GM19467 (cell line): ENCODE data around the gene NISCH.

Experiments
- ATAC-seq: cut with Tn5 transposase; IDR thresholded peaks from one replicate; pipeline ENCODE4 v1.9.1; 2021; ENCODE audit warnings: mild to moderate bottlenecking, moderate library complexity; ENCODE audit not compliant: unreplicated experiment

The NISCH gene

DNA sequence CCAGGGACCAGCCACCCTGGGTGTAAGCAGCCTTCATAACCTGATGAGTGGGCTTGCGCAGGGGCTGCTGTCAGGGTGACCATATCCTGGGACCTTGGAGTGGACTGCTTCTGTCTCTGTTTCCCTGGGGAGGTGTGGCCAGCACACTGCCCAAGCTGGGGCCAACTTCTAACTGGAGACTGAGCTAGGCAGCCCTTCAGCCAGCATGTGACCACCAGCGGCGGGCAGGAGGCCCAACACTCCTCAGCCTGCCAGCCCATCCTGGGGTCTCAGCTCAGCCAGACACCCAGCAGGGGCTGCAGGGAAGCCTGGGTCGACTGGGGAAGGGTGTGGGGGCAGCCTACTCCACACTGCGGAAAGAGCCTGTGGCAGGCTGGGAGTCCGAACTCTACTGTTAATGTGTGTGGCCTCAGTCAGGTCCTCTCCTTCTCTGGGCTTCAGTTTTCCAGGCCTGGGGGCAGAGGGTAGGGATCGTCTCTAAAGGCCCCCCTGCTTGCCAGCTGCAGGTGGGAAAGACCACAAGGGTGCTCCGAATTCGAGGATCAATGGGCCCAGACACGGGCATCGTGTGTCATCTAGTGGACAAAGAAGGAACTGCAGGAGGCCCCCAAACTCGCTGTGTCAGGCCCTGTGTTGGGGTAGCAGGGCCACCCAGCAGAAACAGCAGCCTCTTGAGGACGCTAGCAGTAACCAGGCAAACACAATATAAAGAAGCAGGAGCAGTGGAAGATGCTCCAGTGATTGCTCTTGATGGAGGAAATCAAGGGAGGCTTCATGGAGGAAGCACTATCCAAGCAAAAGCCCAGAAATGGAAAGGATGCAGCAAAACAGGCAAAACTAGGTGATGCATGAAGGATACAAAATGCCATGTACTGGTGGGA is 8.5 kb upstream of the NISCH start:
- ATAC-seq = no peak

DNA sequence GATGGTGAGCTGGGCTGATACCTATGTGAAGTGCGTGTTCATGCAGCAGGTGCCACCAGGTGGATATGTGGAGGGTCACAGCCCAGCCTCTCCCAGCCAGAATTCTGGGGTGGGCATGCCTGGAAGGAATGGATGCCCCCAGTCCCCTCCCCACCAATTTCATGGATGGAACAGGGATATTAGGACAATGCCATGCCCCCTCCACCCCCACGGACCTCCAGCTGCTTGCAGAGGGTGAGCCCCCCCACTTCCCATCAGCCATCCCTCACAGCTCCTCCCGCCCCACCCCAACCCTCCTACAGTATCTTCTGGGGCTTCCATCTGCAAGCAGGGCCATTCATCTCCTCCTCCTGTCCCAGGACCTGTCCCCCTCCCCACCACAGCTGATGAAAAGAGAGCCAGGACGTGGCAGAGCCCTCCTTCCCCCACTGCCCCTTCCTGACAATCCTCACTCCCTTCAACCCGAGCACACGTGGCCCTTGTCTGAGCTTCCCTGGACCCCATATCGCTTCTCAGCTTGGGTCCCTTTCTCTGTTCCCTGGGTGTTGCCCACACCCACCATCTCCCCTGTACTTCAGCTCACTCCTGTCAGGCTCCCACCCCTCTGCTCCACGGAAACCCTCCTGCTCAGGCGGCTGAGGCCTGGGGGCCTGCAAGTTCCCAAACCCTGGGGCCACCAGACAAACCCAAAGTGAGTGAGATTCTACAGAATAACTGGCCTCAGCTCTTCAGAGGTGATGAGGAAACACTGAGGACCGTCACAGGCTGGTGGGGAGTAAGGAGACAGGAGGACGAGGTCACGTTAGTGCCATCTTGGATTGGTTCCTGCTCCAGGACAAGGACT is 7.7 kb upstream of the NISCH start:
- ATAC-seq = no peak

DNA sequence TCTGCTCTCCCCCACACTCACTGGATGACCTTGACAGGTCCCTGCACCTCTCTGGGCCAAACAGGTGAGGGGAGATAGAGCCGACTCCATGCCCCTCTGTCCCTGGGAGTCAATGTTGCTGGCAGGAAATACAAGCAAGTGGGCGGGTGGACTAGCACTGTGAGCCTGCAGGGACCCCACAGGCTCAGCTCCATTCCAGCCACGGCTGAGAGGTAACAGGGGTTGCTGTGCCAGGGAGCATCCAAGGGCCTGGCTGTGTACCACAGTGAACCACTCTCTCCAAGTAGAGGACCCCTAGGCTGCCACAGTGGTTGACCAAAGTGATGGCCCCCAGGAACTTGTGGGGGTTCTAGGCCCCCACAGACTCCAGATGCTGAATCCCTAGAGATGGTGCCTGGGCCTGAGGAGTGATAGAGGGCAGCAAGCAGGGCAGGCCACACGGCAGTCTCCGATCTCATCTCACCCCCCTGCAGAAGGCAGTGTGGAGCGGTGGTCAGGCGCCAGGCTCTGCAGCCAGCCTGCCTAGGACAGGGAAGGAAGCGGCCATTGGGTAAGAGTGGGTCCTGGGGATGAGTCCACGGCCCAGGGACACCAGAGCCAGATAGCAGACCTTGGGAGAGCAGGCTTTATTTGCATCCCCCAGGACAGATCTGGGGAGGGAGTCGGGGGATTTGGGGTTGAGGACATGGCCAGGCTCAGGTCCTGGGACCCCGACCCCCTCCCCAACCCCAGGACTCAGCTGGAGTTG is 4.7 kb upstream of the NISCH start:
- ATAC-seq = no peak

GRCh38 chr3:52451237-52452083 is 3.9 kb upstream of the NISCH start:
- no peak for ATAC-seq

- no peak for ATAC-seq
Observed at GRCh38 chr3:52452126-52452525, 3.3 kb upstream of the NISCH start.

DNA sequence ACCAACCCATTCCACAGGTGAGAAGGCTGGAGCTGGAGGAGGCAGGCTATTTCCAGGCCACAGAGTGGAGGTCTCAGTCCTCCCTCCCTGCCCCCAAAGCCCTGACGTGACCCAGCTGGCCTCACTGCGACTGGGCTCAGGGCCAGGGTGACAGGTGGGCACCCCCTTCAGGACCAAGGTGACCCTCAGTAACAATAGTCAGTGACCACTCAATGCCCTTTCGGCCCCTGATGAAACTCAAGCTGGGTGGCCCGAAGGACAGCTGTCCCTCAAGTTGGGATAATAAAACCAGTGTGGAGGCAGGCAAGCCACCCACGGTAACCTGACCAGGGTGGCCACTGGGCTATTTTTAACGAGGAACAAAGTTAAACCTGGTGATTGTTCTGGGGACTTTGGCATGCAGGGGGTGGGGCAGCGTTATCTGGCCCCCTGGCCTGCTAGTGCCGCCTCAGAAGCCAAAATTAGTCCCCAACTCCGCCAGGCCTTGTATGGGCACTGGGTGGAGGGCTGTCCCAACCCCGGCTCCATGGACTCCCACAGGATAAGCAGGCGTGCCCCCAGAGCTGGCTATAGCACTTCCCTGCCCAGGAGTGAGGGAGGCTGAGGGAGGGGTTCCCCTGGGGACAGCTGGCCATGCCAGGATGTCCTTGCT is 2.7 kb upstream of the NISCH start:
- no peak for ATAC-seq

DNA sequence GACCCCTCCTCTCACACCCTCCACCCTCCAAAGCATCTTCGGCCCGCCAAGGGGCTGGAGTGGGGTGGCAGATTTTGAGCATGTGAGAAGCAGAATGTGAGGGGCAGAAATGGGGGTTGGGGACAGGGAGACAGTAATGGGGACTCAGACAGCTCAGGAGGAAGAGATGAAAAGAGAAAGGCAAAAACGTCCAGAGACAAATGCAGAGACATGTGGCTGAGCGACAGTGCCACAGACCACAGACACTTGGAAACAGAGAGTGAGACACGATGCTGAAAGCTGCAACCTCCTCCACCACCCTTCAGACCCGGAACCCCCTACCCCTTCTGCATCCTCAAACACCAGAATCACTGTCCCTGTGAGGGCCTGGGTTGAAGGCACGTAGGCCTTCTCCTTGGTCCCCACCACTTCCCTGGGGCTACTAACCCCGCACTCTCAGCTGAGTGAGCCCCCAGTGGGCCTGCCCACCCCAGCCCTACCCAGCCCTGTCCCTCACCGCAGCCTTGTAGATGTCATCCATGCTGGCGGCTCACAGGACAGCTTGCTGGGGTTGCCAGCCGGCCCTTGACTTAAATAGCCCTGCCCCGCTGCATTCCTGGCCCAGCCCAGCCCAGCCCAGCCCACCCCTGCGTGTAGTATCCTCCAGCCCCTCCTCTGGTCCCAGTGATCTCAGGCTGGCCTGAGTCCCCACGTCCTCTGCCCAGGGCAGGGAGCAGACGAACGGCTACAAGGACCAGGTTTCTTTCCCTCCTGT is 1.7 kb upstream of the NISCH start, which contains the start of gene TNNC1:
TNNC1 (minus strand) TSS at position 546 of the 754 bp plus-strand sequence; CDS start at position 520, 26 bp downstream.
- no peak for ATAC-seq

DNA sequence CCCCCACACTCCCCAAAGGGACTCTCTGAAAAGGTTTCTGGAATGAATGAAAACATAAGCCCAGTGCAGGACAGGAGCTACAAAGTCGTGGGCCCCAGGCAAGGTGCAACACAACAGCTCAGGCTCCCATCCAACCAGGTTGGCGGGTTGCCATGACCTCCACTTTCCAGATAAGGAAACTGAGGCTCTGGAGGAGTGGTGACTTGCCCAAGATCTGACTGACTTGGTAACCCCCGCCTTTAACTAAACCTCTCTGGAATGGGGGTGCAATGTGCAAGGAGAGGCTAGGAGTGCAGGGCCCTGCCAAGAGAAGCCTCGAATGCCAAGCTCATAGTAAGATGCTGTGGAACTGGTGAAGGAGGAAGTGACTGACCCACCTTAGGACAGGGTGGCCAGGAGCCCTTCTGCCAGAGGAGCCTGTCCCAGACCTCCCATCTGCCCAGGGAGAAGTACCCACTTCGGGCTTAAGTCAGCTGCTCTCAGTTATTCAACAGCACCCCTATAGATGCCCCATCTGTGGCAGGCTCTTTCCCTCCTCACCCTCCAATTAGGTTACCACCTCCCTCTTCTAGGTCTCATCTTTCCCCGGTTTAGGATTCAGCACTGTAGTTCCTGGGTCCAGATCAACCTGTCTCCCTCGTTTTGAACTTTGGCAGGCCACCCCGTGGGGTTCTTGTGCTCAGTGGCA is 1.0 kb upstream of the NISCH start:
- ATAC-seq = no peak

DNA sequence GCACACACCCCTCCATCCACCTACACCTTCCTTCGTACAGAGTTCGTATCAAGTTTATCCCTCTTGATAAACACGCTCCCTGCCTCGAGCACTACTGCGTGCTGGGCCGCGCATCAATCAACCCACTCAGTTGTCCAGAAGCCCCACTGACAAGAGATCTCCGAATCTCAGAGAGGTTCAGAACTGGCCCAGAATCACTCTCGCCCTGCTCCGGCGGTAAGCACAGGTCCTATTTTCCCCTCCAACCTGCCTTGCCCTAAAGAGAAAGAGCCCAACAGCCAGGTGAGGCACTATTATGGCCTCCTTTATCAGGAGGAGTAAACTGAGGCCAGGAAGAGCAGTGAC is 494 bp upstream of the NISCH start:
- peak; percentile 5 for ATAC-seq

DNA sequence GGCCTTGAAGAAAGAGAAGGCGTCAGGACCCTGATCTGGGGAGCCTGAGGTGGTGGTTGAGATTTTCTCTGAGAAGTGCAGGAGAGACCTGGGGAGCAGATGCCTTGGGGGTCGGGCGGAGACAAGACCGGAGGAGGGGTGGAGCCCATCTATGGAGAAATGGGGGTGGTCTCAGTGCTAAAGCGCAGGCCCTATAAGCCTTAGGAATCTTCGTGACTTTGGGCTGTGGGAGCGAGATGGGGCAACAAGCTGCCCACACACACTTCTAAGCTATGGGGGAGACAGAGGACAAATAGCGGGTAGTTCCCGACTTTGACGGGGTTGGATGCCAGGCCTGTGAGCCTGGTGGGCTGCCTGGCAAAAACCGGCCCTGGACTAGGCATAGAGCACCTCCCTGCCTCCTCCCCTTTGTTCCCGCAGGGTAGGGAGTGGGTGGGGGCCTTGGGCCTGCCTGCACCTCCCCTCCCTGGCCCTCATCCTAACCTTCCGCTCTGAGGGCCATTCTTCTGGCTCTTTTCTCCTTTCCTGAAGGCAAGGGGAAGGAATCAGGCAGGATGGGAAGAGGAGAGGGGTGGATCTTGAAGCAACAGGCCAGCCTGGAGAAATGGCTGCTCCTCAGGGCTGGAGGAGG is 880 bp downstream of the NISCH start:
- ATAC-seq = no peak

GRCh38 chr3:52456800-52457183 is 1.4 kb downstream of the NISCH start:
- no peak for ATAC-seq

DNA sequence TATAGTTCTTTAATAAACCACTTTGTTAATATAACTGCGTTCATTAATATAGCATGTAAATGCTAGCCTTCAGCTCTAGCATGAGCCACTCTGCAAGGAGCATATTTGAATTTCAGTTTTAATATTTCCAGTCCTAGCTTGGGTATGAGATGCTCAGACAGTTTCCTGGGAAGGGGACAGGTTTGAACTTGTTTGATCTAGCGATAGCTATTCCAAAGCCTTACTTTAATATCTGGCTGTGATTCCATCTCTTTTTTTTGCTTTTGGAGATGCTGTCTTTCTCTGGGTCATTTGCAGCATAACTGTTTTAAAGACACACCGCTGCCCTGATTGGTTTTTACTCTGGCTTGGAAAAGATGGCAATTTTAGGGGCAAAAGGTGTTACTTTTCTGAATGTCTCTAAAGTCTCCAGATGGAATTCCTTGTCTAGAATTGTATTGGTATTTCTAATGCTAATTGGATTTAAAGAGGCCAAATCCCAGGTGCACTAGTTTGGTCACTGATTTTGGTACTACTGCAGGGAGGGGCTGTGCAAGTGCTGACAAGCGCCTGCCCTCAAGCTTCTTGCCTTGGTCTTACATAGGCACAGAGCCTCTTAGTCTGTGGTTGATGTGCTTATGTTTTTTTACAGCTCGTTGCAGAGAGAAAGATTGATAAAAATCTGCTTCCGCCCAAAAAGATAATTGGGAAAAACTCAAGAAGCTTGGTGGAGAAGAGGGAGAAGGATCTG is 2.8 kb downstream of the NISCH start:
- no peak for ATAC-seq

GRCh38 chr3:52458770-52459545 is 3.6 kb downstream of the NISCH start:
- ATAC-seq = no peak

GRCh38 chr3:52461874-52462273 is 6.5 kb downstream of the NISCH start:
- no peak for ATAC-seq

DNA sequence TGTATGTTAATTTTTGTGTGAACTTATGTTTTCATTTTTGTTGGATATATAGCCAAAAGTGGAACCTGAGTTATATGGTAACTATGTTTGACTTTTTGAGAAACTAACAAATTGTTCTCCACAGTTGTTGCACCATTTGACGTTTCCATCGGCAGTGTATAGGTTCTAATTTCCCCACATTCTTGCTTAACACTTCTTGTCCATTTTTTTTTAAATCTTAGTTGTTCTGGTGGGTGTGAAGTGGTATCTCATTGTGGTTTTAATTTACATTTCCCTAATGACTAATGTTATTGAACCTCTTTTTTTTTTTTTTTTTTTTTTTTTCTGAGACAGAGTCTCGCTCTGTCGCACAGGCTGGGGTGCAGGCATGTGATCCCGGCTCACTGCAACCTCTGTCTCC is 8.0 kb downstream of the NISCH start:
- no peak for ATAC-seq

DNA sequence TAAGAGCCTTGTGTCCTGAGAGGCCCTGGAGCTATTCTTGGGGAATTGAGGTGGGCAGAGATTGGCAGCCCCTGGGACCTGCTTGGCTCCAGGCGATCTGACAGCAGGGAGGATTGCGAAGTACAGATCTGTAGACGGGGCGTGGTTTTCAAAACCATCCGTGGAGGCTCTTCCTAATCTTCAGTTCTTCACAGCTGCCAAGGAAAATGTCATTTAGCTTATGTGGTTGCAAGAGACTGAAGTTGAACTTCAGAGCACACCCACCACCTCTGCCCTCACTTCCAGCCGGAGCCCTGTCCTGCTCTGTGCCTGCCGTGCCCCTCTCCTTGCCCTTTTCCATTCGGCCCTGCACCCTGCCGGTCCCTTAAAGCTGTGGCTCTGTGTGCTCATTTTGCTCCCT is 12.9 kb downstream of the NISCH start:
- ATAC-seq = no peak

DNA sequence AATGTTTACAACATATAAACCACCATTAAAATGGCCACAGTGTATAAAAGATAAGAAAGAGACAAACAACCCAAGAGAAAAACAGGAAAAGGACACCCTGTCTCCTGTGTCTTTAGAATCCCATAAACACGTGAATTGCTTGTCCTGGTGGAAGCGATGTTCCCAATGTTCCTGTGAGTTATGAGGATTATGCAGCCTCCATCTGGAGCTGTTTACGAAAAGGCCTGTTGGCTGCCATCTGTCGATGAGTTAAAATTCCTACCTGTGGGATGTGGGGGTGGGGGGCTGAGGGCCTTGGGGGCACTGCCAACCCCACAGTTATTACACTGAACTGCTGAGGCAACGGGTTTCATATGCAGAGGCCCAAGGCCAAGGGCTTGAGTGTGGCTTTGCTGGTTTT is 13.6 kb downstream of the NISCH start:
- no peak for ATAC-seq
